Measurements from ENCODE around the gene CCER1. TPM values are rescaled to one million over a fixed set of nuclear protein-coding genes. Genes with fewer than 3 reads are reported as not detected.

CCER1 gene
- total RNA-seq, 2 experiments from 2014 or later: not detected

DNA sequence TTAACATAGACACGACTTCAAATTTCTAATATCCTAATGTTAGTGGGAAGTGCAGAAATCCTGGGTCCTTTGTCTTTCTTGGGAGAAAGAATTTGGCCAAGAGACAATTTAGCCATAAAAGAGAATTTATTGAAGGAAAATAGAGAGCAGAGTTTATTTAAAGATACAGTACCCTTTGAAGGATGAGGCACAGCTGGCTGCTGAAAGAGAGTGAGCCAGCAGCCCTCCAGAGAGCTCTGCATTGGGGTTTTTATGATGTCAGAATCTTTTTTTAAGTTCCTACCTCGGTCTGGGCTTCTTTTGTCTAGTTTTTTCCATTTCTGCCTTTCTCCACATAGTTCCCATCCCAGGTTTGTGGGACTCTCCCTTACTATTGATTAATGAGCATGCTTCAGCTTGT lies 37.5 kb downstream of the CCER1 start:
- H3K9me3 Mint-ChIP-seq: no peaks in the 10 kb centered on the region
- no peak overlapping the region for H3K4me3 Mint-ChIP-seq

DNA sequence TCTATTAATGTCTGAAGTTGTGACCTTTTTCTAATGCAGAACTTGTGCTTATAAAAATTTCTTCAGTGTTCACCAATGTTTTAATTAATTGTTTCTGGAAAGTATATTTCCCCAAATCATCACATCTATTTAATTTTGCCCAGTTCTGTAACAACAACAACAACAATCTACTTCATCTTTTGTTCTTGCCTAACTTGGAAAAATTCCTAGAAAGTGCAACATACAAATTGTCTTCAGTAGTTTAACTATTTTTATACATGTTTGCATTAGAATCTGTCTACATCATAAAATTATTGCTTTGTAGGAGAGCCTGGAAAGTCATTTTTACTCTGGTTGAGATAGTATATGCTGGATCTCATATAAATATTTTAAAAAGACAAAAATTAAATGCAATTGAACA lies 38.5 kb downstream of the CCER1 start:
- no peak for DNase-seq
- no peaks in the 10 kb centered on the region for H3K36me3 Mint-ChIP-seq
- no peak overlapping the region for H3K4me3 Mint-ChIP-seq
- no peaks in the 10 kb centered on the region for H3K9me3 Mint-ChIP-seq
- no peaks in the 10 kb centered on the region for H3K4me1 Mint-ChIP-seq
- no peak overlapping the region for H3K27ac Mint-ChIP-seq
- no peaks in the 10 kb centered on the region for H3K27me3 Mint-ChIP-seq

More for the DNA sequence above, 37.5 kb downstream of the CCER1 start:
- Mint-ChIP-seq H3K27ac (no peak overlapping the region), H3K4me1 (no peaks in the 10 kb centered on the region), H3K36me3 (no peaks in the 10 kb centered on the region), H3K27me3 (no peaks in the 10 kb centered on the region)
- DNase-seq: no peak

- DNase-seq: no peak
- no peaks in the 10 kb centered on the region for H3K36me3 Mint-ChIP-seq
- H3K27me3 Mint-ChIP-seq: peaks cover 2% of the 10 kb centered on the region
- no peak overlapping the region for H3K27ac Mint-ChIP-seq
- H3K4me3 Mint-ChIP-seq: no peak overlapping the region
- no peaks in the 10 kb centered on the region for H3K9me3 Mint-ChIP-seq
- no peaks in the 10 kb centered on the region for H3K4me1 Mint-ChIP-seq
Observed at GRCh38 chr12:90915353-90915752, 39.6 kb downstream of the CCER1 start.

- no peaks in the 10 kb centered on the region for H3K9me3 Mint-ChIP-seq
- H3K4me3 Mint-ChIP-seq: no peak overlapping the region
- H3K27me3 Mint-ChIP-seq: peaks cover 9% of the 10 kb centered on the region
- H3K4me1 Mint-ChIP-seq: no peaks in the 10 kb centered on the region
- no peaks in the 10 kb centered on the region for H3K36me3 Mint-ChIP-seq
- no peak for DNase-seq
- no peak overlapping the region for H3K27ac Mint-ChIP-seq
Observed at GRCh38 chr12:90910958-90911357, 44.0 kb downstream of the CCER1 start.

- no peak for DNase-seq
- Mint-ChIP-seq H3K9me3 (no peaks in the 10 kb centered on the region), H3K27me3 (peaks cover 10% of the 10 kb centered on the region), H3K27ac (no peak overlapping the region), H3K4me3 (no peak overlapping the region), H3K4me1 (no peaks in the 10 kb centered on the region), H3K36me3 (no peaks in the 10 kb centered on the region)
Observed at GRCh38 chr12:90909069-90909770, 45.8 kb downstream of the CCER1 start.

DNA sequence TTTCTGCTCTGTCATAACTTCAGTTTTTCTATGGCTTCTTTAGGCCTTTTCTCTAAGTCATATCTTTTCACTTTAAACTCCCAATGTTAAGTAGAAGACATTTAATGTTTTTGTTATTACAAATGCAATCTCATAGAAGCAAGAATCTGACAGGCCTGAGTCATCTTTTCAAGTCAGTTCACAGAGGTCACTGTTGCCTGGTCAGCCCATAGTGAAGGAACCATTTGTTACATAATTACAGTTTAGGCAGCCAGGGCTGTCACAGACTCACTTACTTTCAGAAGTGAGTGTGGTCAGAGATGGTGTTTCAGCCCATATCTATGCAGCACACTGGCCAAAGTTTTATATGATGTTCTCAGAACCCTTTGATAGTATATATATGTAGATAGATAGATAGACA lies 46.5 kb downstream of the CCER1 start:
- Mint-ChIP-seq H3K4me1 (no peaks in the 10 kb centered on the region), H3K27ac (no peak overlapping the region), H3K27me3 (peaks cover 10% of the 10 kb centered on the region), H3K4me3 (no peak overlapping the region), H3K9me3 (no peaks in the 10 kb centered on the region), H3K36me3 (no peaks in the 10 kb centered on the region)
- DNase-seq: no peak

- H3K9me3 Mint-ChIP-seq: no peaks in the 10 kb centered on the region
- no peaks in the 10 kb centered on the region for H3K36me3 Mint-ChIP-seq
- H3K4me1 Mint-ChIP-seq: no peaks in the 10 kb centered on the region
- DNase-seq: no peak
- H3K27ac Mint-ChIP-seq: no peak overlapping the region
- no peak overlapping the region for H3K4me3 Mint-ChIP-seq
- peaks cover 10% of the 10 kb centered on the region for H3K27me3 Mint-ChIP-seq
Observed at GRCh38 chr12:90905691-90906370, 49.1 kb downstream of the CCER1 start.

GRCh38 chr12:90902596-90902995 lies 52.4 kb downstream of the CCER1 start:
- H3K4me3 Mint-ChIP-seq: no peak overlapping the region
- no peaks in the 10 kb centered on the region for H3K36me3 Mint-ChIP-seq
- no peak overlapping the region for H3K27ac Mint-ChIP-seq
- no peaks in the 10 kb centered on the region for H3K4me1 Mint-ChIP-seq
- no peak for DNase-seq
- H3K27me3 Mint-ChIP-seq: peaks cover 9% of the 10 kb centered on the region
- no peaks in the 10 kb centered on the region for H3K9me3 Mint-ChIP-seq

Other genes starting within 250 kb of the CCER1 start
- not detected for gene EPYC, start 49.8 kb upstream of the CCER1 start, total RNA-seq
- gene KERA, start 102.8 kb upstream of the CCER1 start, total RNA-seq: not detected
- gene LUM, start 156.3 kb upstream of the CCER1 start, total RNA-seq: not detected
- gene DCN, start 227.6 kb upstream of the CCER1 start, total RNA-seq: not detected

Measured in activated naive CD8-positive, alpha-beta T cell treated with anti-CD3 and anti-CD28 coated beads for 36 hours (primary cell).